ENCODE measurements around the gene OSMR.

Gene OSMR

GRCh38 chr5:38867032-38867398 is 21.2 kb downstream of the OSMR start:
- Histone ChIP-seq H3K4me3 (no peak overlapping the region), H3K27ac (no peak overlapping the region)

DNA sequence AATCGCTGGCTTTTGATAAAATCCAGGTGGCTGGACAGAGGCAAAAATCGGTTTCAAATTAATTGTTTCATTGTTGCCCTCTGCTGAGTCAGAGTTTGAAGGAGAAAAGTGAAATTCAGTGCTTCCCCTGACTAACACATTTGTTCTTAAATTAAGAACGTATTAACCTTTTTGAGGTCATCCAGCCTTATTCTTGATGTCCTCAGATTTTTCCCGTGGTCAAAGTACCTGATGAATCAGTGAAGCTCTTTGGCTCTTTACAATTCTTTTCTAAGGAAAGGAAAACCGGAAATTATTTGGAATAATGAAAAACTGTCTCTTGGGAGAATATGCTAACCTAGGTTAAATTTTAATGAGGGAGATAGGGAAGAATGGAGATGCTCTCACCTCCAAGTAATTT is 21.6 kb downstream of the OSMR start:
- Histone ChIP-seq H3K27ac (no peak overlapping the region), H3K4me3 (no peak overlapping the region)

DNA sequence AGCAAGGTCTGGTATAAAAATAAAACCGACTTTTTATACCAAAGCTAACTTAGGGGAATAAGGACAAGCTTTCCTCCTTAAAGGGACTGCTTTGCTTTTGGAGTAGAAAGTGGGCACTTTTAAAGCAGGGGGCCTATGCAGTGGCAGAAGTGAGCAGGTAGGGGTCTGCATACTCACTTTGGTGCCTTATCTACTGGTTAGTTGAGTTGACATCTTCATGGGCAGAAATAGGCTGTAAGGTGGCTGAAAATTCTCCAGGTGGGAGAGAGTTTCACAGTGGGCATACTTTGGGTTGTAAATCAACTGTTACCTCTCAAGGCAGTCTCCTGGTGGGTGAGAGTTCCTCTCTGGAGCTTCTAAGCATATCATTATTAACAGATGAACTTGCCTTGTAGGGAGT is 24.8 kb downstream of the OSMR start:
- no peak overlapping the region for H3K4me3 ChIP-seq
- peak overlapping the region in 9 of 21 experiments; percentile 4 to 66 (median 51) for H3K27ac ChIP-seq

DNA sequence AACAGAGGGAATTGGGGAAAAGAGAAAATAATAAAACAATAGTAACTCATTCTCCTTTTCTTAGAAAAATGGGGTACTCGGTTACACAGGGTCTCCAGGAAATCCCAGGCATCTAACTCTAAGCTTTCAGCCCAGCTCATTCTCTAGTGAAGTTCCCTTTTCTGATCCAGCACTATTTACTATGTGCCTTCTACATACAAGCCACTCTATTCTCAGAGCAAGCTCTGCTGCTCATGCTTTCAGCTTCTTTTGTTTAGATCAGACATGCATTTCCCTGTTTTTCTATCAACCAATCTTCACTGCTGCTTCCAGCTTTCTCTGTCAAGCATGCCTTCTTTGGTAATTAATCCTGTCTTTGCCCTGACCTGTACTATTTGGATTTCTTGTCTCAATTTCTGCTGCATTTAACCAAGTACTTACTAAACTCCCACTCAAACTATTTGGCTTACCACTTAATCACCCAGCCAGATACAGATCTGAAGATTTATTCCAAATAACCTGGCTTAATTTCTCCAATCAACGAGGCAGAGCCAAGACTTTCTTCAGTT is 25.3 kb downstream of the OSMR start:
- Histone ChIP-seq H3K4me3 (no peak overlapping the region), H3K27ac (peak overlapping the region in 10 of 21 experiments; percentile 4 to 66 (median 50))

- H3K4me3 ChIP-seq, result no peak overlapping the region
- H3K27ac ChIP-seq, result peak overlapping the region in 13 of 21 experiments; percentile 12 to 66 (median 34)
Measured at GRCh38 chr5:38871790-38872551, 26.2 kb downstream of the OSMR start.

GRCh38 chr5:38872826-38873225 is 27.0 kb downstream of the OSMR start:
- peak overlapping the region in 1 of 21 experiments; percentile 34 for H3K27ac ChIP-seq
- H3K4me3 ChIP-seq, result no peak overlapping the region

- Histone ChIP-seq H3K4me3 (no peak overlapping the region), H3K27ac (no peak overlapping the region)
Measured at GRCh38 chr5:38874948-38875456, 29.2 kb downstream of the OSMR start.

DNA sequence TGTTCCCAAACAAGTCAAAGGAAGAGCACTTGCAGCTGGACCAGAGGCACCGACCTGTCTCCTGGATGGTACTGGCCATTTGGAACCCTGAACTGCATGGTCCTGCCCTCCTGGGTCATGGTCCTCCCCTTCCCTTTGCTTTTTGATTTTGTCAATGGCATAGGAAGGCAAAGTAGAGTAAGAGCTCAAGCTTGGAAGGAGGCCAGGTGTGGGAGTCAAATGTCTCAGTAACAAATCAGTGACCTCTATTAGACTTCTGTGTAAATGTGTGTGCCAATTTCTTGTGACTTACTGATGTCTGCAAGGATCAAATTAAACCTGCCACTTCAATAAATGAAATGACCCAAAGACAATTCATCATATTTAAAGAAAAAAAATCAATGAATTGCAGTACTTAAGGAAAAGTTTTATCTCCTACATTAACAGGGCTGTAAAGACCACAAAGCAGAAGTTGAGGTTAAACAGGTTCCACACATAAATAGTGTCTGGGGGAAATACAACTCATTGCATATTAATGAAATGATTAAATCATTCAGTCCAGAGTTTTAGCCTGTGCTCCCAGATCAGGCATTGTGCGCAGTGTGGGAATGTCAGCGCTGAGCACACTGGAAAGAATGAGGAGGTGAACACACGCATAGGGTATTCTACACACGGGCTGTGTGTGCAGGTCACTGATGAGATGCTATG is 32.7 kb downstream of the OSMR start:
- no peak overlapping the region for H3K27ac ChIP-seq
- no peak overlapping the region for H3K4me3 ChIP-seq

DNA sequence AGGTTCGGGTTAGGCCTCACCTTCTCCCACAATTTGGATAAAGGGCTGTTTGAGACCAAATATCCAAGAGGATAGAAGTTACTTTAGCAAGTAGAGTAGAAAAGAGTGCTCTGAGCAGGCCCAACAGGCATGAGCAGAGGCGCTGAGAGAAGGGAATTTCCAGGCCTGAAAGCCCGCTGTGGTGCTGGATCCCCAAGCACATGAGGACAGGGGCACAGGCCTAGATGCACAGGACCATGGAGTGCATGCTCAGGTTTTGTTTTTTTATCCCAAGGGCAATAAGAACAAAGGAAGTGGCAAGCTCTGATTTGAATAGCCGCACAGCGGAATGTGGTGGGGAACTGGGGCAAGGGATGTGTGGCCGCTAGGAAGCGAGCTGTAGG is 33.3 kb downstream of the OSMR start:
- Histone ChIP-seq H3K4me3 (no peak overlapping the region), H3K27ac (no peak overlapping the region)

DNA sequence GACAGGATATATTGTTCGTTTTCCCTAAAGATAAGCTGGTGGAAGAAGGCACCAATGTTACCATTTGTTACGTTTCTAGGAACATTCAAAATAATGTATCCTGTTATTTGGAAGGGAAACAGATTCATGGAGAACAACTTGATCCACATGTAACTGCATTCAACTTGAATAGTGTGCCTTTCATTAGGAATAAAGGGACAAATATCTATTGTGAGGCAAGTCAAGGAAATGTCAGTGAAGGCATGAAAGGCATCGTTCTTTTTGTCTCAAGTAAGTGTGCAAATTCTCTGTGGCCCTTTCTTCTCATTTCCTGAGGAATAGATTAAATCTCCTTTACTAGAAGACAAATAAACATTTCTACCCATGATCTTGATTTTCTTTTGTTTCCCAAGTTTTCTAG is 38.0 kb downstream of the OSMR start:
- Histone ChIP-seq H3K27ac (no peak overlapping the region), H3K4me3 (no peak overlapping the region)

DNA sequence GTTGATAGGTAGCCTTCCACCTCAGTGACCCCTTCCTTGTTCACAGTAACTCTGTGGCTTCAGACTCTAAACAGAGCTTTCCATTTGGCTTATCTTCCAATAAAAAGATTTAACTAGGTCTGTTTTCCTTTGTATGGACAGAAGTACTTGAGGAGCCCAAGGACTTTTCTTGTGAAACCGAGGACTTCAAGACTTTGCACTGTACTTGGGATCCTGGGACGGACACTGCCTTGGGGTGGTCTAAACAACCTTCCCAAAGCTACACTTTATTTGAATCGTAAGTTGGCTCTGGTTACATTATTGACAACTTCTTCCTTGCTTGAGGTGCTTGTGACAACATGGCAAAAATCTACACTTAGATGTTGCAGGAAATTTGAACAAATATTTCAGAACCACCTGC is 39.4 kb downstream of the OSMR start:
- H3K27ac ChIP-seq, result no peak overlapping the region
- H3K4me3 ChIP-seq, result no peak overlapping the region

GRCh38 chr5:38888041-38888440 is 42.2 kb downstream of the OSMR start:
- Histone ChIP-seq H3K4me3 (no peak overlapping the region), H3K27ac (no peak overlapping the region)

DNA sequence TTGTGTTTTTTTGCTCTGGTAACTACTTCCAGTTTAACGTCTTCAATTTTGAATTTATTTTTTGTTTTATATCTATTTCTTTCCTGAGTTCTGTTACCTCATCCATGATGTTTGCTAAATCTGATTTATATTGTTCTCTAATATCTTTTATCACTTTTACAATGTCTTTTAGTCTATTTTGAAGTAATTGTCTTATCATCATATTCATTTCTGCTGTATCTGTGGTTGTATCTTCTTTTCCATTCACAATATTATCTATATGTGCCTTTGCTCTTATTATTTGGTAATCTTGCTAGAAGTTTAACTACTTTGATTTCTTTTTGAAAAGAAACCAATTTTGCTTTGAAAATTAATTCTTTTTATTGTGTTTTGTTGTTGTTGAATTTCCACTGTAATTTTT is 43.6 kb downstream of the OSMR start:
- no peak overlapping the region for H3K4me3 ChIP-seq
- H3K27ac ChIP-seq, result no peak overlapping the region

GRCh38 chr5:38891563-38891962 is 45.8 kb downstream of the OSMR start:
- Histone ChIP-seq H3K27ac (no peak overlapping the region), H3K4me3 (no peak overlapping the region)

DNA sequence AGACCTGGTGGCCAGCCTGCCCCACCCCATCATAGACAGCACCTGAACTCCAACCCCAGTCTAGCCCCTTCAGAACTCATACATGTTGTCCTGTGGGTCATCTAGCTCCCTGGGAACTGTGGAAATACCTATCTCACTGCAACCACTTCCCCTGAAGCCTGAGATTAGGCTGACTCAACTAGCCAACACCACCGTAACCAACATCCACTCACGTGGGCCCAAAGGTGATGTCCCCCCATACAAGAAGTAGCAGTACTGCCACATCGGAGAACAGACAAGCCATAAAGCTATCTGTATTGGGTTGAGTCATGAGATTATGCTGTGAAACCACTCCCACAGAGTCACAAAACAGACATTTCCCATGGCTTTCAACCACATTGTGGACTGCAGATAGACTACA is 46.6 kb downstream of the OSMR start:
- Histone ChIP-seq H3K4me3 (no peak overlapping the region), H3K27ac (no peak overlapping the region)

DNA sequence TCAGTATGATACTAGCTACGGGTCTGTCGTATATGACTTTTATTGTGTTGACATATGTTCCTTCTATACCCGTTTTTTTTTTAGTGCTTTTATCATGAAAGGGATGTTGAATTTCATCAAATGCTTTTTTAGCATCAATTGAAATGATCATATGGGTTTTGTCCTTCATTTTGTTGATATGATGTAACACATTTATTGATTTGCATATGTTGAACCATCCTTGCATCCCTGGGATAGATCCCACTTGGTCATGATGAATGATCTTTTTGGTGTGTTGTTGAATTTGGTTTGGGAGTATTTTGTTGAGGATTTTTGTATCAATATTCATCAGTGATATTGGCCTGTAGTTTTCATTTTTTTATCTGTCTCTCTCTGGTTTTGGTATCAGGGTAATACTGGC is 50.9 kb downstream of the OSMR start:
- Histone ChIP-seq H3K27ac (no peak overlapping the region), H3K4me3 (no peak overlapping the region)

- no peak overlapping the region for H3K27ac ChIP-seq
- no peak overlapping the region for H3K4me3 ChIP-seq
Measured at GRCh38 chr5:38899936-38900335, 54.1 kb downstream of the OSMR start.

DNA sequence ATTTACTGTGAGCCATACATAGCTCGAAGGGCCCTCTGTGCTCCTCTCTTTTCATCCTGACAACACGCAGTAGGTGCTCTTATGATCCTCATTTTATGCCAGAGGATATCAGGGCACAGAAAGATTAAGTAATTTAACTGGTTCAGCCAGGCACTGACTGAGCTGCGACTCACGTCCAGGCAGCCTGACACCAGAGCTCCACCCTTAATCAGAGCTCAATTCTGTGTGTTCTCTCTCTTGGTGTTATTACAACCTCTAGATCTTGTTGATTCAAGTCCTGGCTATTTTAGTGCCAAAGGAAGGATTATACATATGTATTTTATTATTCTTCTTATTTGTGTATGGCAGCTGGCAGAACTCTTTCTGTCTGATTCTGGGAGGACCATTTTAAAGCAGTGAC is 59.7 kb downstream of the OSMR start:
- no peak overlapping the region for H3K27ac ChIP-seq

GRCh38 chr5:38906503-38906902 is 60.7 kb downstream of the OSMR start:
- H3K4me3 ChIP-seq, result no peak overlapping the region
- H3K27ac ChIP-seq, result no peak overlapping the region

More for the DNA sequence above, 59.7 kb downstream of the OSMR start:
- no peak overlapping the region for H3K4me3 ChIP-seq

GRCh38 chr5:38911933-38912332 is 66.1 kb downstream of the OSMR start:
- Histone ChIP-seq H3K4me3 (no peak overlapping the region), H3K27ac (no peak overlapping the region)

DNA sequence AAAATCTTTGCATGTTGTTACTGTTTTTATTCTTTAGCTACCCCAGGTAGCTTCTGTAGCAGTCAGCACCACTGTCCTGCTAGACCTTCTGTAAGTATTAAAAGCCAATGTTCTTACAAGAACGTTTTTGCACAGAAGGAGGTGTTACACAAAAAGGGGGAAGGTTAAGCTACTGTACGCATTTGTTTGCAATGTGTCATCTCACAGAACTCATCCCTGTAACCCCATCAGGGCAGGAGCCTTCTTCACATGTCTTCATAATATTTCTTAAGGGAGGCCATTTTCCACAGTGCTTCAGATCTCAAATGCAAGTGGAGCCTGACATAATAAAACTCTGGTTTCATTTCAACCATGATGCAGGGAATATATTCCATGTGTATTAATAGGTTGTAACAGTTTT is 67.9 kb downstream of the OSMR start:
- Histone ChIP-seq H3K4me3 (no peak overlapping the region), H3K27ac (no peak overlapping the region)
